ENCODE measurements around the gene AQP1. TPM values are rescaled to one million over a fixed set of nuclear protein-coding genes. Genes with fewer than 3 reads are reported as not detected.

AQP1 gene
- total and polyA plus RNA-seq, 8 donors: 91.6 to 1,008 (median 183) TPM

DNA sequence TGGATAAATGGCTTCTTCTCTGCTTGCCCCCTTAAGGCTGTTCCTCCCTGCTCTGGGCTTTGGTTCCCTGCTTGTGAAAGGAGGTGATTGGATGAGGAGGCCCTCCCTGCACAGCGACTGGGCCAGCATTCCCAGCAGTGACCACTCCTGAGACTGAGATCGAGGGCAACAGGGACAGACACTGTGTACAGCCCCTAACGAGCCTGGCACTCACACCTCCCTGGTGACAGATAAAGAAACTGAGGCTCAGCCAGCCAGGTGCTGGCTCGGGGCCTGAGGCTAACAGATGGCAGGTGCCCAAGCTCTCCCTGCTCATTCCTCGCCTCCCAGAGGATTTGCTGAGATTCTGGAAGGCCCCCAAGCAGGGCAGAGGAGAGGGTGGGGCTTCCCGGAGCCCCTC is 12.0 kb upstream of the AQP1 start:
- no peaks in the 10 kb centered on the region for H3K36me3 ChIP-seq
- H3K4me1 ChIP-seq: peaks cover 19 to 51% of the 10 kb centered on the region in 2 donors
- ATAC-seq: no peak
- TF ChIP-seq CTCF (IDR thresholded peaks at IDR 0.05): no peak
- intact Hi-C loops (cut with DNase I): no loop called here
- H3K27me3 ChIP-seq: no peaks in the 10 kb centered on the region
- H3K27ac ChIP-seq: peak overlapping the region; percentile 62 to 80
- no peaks in the 10 kb centered on the region for H3K9me3 ChIP-seq
- H3K4me3 ChIP-seq: no peak overlapping the region
- DNase-seq: peak in 1 of 4 donors; percentile 41

DNA sequence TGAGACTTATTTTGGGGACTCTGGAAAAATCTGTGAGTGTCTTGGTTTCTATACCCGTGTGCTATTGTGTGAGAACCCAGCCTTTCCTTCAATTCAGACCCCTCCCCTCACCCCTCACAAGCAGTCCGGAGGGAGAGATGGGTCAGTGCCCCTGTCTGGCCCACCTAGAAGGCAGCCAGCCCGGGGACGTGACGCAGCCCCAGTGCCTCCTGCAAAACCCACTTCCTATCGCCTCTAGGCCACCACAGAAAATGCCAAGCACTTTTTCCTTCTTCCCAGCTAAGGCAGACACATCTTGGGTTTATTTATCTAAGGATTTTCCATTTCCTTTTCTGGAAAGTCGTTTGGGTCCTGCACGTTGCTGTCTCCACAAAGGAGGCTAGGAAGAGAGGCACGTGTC is 11.6 kb upstream of the AQP1 start:
- Histone ChIP-seq H3K4me3 (no peak overlapping the region), H3K9me3 (no peaks in the 10 kb centered on the region), H3K27ac (peak overlapping the region; percentile 62 to 80), H3K4me1 (peaks cover 23 to 51% of the 10 kb centered on the region in 2 donors), H3K27me3 (no peaks in the 10 kb centered on the region), H3K36me3 (no peaks in the 10 kb centered on the region)
- DNase-seq: peak in 1 of 4 donors; percentile 31
- ATAC-seq: no peak
- intact Hi-C loops (cut with DNase I): no loop called here
- TF ChIP-seq CTCF (IDR thresholded peaks at IDR 0.05): no peak

- ATAC-seq (no peak), DNase-seq (peak in 1 of 4 donors; percentile 47)
- Histone ChIP-seq H3K27me3 (no peaks in the 10 kb centered on the region), H3K4me3 (no peak overlapping the region), H3K9me3 (no peaks in the 10 kb centered on the region), H3K36me3 (no peaks in the 10 kb centered on the region), H3K27ac (peak overlapping the region; percentile 62 to 80), H3K4me1 (peaks cover 21 to 49% of the 10 kb centered on the region in 2 donors)
- no peak for TF ChIP-seq CTCF (IDR thresholded peaks at IDR 0.05)
- intact Hi-C loops (cut with DNase I): no loop called here
Observed at GRCh38 chr7:30900803-30901362, 10.8 kb upstream of the AQP1 start.

- H3K4me1 ChIP-seq: peaks cover 26 to 54% of the 10 kb centered on the region in 2 donors
- ATAC-seq (no peak), DNase-seq (no peak)
- no peak for TF ChIP-seq CTCF (IDR thresholded peaks at IDR 0.05)
- intact Hi-C loops (cut with DNase I): no loop called here
- H3K27me3 ChIP-seq: no peaks in the 10 kb centered on the region
- H3K4me3 ChIP-seq: no peak overlapping the region
- H3K27ac ChIP-seq: peak overlapping the region in 1 of 2 donors; percentile 80
- no peaks in the 10 kb centered on the region for H3K9me3 ChIP-seq
- no peaks in the 10 kb centered on the region for H3K36me3 ChIP-seq
Observed at GRCh38 chr7:30901856-30902255, 9.8 kb upstream of the AQP1 start.

- intact Hi-C loops (cut with DNase I): no loop called here
- Histone ChIP-seq H3K4me1 (peaks cover 23 to 54% of the 10 kb centered on the region in 2 donors), H3K4me3 (no peak overlapping the region)
Observed at GRCh38 chr7:30902466-30902865, 9.2 kb upstream of the AQP1 start.

More at GRCh38 chr7:30902466-30902865, 9.2 kb upstream of the AQP1 start:
- peak in 1 of 4 donors; percentile 54 for DNase-seq
- H3K27me3 ChIP-seq: no peaks in the 10 kb centered on the region
- no peak for TF ChIP-seq CTCF (IDR thresholded peaks at IDR 0.05)
- H3K27ac ChIP-seq: peak overlapping the region in 1 of 2 donors; percentile 50
- H3K9me3 ChIP-seq: no peaks in the 10 kb centered on the region
- ATAC-seq: no peak
- H3K36me3 ChIP-seq: no peaks in the 10 kb centered on the region
